ENCODE measurements around the gene ATP1A4.

The ATP1A4 gene

GRCh38 chr1:160207771-160208556 lies 56.6 kb downstream of the ATP1A4 start:
- no peak for DNase-seq

- no peak for DNase-seq
Measured at GRCh38 chr1:160208557-160209320, 57.3 kb downstream of the ATP1A4 start.

DNA sequence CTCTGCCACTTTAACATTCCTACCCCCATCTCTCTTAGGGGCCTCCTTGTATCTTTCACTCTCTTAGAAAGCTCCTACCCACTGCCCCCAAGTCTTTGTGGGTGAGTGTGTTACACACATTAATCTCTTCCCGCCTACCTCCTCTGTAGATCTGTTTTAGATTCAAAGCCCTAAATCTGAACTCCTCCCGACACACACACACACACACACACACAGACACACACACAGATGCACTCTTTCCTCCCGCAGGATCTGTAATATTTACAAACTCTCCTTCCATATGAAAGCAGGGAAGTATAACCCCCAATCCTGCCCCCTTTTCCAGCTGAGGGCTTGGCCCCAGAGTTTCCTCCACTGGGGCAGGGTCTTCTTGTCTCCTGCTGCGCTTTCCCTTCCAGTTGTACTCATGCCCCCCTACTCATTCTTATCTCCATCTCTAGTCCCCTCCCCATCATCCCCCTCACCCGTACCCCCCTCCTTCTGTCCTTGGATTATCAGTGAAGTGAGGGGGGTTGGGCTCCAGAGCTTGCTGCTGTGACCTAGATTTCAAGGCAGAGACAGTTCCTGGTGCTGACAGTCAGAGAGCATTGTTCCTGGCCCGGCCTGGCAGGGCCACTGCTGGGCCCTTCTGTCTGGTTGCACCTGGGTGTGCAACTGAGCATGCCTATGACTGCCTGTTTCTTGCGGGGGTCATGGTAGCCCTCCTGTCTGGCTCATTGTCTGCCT lies 58.1 kb downstream of the ATP1A4 start:
- DNase-seq = peak; percentile 79 to 88

DNA sequence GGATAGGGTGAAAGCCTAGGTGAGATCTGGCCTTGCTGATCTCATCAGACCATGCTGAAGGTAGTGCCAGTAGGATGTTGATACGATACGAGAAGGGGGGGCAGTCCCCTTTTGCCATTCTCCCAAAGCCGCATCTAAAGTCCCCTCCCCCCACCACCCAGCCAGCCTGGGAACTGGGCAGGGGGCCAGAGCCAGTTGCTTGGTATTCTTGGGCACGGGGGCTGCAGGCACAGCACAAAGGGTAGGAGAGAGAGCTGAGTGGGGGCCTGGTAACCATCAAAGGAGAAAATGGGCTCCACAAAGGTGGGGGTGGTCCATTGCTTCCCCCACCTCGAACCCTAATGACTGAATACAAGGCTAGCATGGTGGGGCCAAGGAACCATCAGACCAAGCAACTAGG lies 59.2 kb downstream of the ATP1A4 start:
- no peak for DNase-seq

GRCh38 chr1:160211046-160211790 lies 59.8 kb downstream of the ATP1A4 start:
- no peak for DNase-seq

GRCh38 chr1:160214481-160215140 lies 63.2 kb downstream of the ATP1A4 start:
- no peak for DNase-seq

DNA sequence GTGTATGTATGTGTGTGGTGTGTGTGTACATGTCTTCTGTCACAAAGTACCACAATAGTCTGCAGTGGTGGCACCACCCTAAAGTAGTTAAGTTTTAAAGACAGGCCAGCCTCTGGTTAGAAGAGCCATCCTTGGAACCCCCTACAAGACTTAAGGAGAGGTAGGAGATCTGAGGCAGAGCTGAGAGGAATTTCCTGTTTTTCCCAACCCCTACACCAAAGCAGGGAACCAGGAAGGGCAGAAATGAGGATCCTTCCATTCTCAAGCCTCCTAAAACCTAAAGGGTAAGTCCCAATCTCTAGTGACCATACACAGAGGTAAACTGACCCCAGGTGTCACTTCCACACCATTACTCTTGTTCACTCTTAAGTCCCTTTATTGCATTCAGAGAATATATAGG lies 64.9 kb downstream of the ATP1A4 start:
- DNase-seq = no peak

- no peak for DNase-seq
Measured at GRCh38 chr1:160217481-160218051, 66.2 kb downstream of the ATP1A4 start.

GRCh38 chr1:160219062-160219929 lies 67.9 kb downstream of the ATP1A4 start:
- no peak for DNase-seq

DNA sequence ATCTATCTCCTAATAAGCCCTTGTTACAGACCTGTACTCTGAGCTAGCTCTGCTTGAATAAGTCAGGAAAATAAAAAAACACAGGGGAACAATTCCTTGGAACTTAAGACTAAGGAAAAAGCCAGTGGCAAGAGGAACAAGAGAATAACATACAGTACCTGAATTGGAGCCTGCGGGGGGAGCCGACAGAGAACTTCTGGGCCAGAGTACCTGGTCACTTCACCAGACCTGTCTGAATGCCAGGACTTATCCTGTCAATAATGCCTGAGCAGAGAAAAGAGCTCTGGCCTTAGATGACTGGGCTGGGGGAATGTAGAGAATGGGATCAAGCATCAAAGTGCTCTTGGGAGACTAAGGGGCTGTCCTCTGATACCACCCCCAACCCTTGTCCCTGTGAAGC lies 68.9 kb downstream of the ATP1A4 start:
- no peak for DNase-seq

DNA sequence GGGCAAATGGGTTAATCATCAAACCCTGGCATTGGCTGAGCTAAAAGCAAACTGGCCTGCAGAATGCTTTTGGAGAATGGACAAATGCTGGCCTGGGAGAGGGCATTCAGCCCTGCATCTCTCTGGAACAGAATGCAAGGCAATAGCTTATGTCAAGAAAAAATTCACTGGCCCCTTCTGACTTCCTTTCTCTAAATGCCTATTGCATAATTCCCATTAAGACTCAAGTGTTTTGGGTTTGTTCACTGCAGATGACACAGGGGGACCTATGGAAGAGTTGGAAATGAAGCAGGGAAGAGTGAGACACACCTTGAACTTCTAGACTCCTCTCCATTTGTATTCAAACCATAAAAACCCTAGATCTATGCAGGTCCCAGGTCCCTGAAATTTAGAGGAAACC lies 69.7 kb downstream of the ATP1A4 start:
- DNase-seq = no peak

DNA sequence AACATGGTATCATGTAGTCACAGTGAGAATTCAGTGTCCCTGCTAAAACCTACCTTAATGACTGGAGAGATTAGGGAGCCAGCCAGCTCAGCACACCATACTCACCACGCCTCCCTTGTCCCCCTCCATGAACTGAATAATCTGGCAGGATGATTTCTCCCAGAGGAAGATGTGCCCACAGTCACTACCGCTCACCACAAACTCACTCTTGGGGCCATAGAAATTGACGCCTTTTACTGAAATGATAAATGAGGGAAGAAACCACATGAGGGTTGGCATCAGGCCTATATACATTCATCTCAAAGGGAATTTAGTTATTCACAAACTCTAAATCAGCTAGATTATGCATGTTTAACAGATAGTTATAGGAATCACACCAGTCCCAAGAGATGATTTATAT lies 71.1 kb downstream of the ATP1A4 start:
- no peak for DNase-seq

- DNase-seq = no peak
Measured at GRCh38 chr1:160224606-160225005, 73.2 kb downstream of the ATP1A4 start.

- no peak for DNase-seq
Measured at GRCh38 chr1:160225345-160225744, 73.9 kb downstream of the ATP1A4 start.

DNA sequence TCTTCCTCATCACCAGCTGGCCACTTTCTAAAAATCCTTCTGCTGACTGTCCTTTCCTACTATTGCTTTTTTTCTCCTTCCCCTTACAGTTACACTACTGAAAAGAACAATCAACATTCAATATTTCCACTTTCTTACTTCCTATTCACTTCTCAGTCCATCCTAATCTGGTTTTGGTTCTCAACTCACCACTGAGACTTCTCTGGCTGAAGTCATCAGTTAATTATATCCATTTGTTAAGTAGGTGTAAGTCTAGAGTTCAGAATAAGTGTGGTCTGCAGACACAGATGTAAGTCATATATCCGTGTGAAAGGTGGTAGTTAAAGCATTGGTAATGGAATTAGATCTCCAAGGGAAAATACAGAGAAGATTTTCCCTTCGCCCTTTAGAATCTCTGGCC lies 75.2 kb downstream of the ATP1A4 start:
- no peak for DNase-seq

GRCh38 chr1:160227034-160227433 lies 75.6 kb downstream of the ATP1A4 start:
- DNase-seq = no peak

- DNase-seq = no peak
Measured at GRCh38 chr1:160227561-160227960, 76.2 kb downstream of the ATP1A4 start.

DNA sequence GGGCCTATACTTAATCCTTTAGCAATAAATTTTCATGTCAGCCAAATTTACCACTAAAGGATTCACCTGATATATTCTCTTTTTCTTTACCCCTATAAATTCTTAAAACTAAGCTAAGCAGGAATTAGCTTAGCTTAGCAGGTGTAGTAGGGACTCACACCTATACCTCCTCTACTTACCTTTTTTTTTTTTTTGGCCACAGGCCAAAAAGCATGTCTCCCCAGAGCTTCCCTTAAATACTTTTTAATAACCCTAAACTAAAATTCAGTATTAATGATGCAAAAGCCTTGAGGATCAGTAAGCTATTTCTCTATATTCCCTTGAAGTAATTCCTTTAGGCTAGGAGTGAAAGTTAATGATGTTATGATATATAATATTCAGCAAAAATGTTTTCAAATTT lies 77.0 kb downstream of the ATP1A4 start:
- no peak for DNase-seq

DNA sequence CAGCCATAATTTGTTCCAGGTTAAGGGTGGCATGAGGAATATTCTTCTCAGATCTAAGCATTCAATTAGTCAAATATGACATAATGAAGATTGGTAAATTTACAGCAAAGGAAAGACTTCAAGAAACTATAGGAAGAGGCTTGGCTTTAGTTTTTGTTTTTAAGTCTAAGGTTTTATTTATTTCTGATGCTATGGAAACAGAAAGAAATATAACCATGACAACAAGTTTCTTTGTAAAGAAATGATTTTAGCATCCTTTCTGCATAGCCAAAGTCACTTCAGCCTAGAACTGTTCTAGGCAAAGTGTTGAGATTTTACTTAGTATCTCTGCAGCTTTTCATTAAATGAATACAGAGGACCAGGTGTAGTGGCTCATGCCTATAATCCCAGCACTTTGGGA lies 81.5 kb downstream of the ATP1A4 start:
- DNase-seq = no peak
